Loucy (cell line): ENCODE results near the gene SFR1.

Experiments
- H2AFZ ChIP-seq: fragments of 200-600 bp; sonication (generic); 2 replicates; pipeline ENCODE4 v1.6.0; 2016; ENCODE audit warnings: antibody characterized with exemption, mild to moderate bottlenecking, low read length, moderate library complexity
- H3F3A ChIP-seq: fragments of 200-600 bp; 2 replicates; pipeline ENCODE4 v1.6.0; 2016; ENCODE audit warnings: antibody characterized with exemption, low read depth, mild to moderate bottlenecking
- H3K27me3 ChIP-seq: fragments of 200-600 bp; sonication (generic); 2 replicates; pipeline ENCODE4 v1.6.1; 2014; ENCODE audit warnings: low read length, mild to moderate bottlenecking; ENCODE audit not compliant: insufficient read depth, poor library complexity, severe bottlenecking
- H3K36me3 ChIP-seq: fragments of 200-600 bp; sonication (generic); 2 replicates; pipeline ENCODE4 v1.6.1; 2016; ENCODE audit warnings: low read length; ENCODE audit not compliant: insufficient read depth
- H3K4me1 ChIP-seq: fragments of 200-600 bp; sonication (generic); 2 replicates; pipeline ENCODE4 v1.5.1; 2014; ENCODE audit warnings: low read length, mild to moderate bottlenecking; ENCODE audit not compliant: insufficient read depth, poor library complexity, severe bottlenecking
- H3K4me2 ChIP-seq: fragments of 200-600 bp; sonication (generic); 2 replicates; pipeline ENCODE4 v1.6.0; 2014; ENCODE audit warnings: antibody characterized with exemption, low read length, low read depth, mild to moderate bottlenecking; ENCODE audit not compliant: poor library complexity, severe bottlenecking
- H3K4me3 ChIP-seq: fragments of 200-600 bp; sonication (generic); 2 replicates; pipeline ENCODE4 v1.5.1; 2014; ENCODE audit warnings: low read length, mild to moderate bottlenecking, mixed read lengths; ENCODE audit not compliant: poor library complexity, severe bottlenecking
- H3K79me2 ChIP-seq: fragments of 200-600 bp; sonication (generic); 2 replicates; pipeline ENCODE4 v1.6.1; 2014; ENCODE audit warnings: low read length; ENCODE audit not compliant: insufficient read depth
- H3K9ac ChIP-seq: fragments of 200-600 bp; sonication (generic); 2 replicates; pipeline ENCODE4 v1.6.0; 2014; ENCODE audit warnings: mild to moderate bottlenecking, low read depth, low read length, moderate library complexity; ENCODE audit not compliant: poor library complexity, severe bottlenecking
- H3K9me2 ChIP-seq: fragments of 200-600 bp; sonication (generic); replicated peaks from 2 replicates; pipeline ENCODE4 v1.6.1; 2016; ENCODE audit warnings: low read depth, low read length, mixed read lengths
- H3K9me3 ChIP-seq: fragments of 200-600 bp; sonication (generic); 2 replicates; pipeline ENCODE4 v1.6.1; 2014; ENCODE audit warnings: mild to moderate bottlenecking, antibody characterized with exemption, low read length, low read depth; ENCODE audit not compliant: insufficient read depth
- H4K20me1 ChIP-seq: fragments of 200-600 bp; sonication (generic); 2 replicates; pipeline ENCODE4 v1.6.0; 2014; ENCODE audit warnings: antibody characterized with exemption, low read length, mild to moderate bottlenecking; ENCODE audit not compliant: insufficient read depth, poor library complexity, severe bottlenecking
- EZH2phosphoT487 ChIP-seq: fragments of 200-600 bp; IDR thresholded peaks from 2 replicates; pipeline ENCODE4 v1.6.1; 2018; ENCODE audit warnings: antibody characterized with exemption, mild to moderate bottlenecking, moderate library complexity, borderline replicate concordance
- TF ChIP-seq, protein P1 (sequence below): fragments of 200-600 bp; sonication (generic); conservative IDR thresholded peaks from 2 replicates; pipeline ENCODE4 v1.5.1; 2014; ENCODE audit warnings: mild to moderate bottlenecking, antibody characterized with exemption, low read length

The SFR1 gene

DNA sequence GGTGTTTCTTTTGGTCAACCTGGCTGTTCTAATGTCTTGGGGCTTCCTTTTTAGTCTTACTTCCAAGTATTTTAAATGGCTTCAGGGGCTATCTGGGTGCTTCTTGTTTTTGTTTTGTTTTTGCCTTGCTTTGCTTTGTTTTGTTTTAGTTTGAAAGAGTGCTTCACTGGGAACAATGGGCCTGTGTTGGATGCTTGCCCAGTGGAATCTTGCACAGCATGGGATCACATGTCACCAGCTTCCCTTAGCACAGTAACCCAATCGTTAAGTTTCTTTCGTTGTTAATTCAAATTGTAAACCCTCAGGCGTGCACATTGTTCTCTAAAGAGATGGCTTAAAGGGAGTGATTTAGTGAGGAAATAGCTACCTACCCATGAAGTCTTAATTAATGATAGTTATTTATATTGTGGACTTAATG lies 45.2 kb upstream of the SFR1 start:
- H3K79me2 ChIP-seq = no peaks in the 10 kb centered on the region
- H3K27me3 ChIP-seq = no peaks in the 10 kb centered on the region
- H2AFZ ChIP-seq = no peak overlapping the region
- no peaks in the 10 kb centered on the region for H3F3A ChIP-seq
- no peaks in the 10 kb centered on the region for H3K9me2 ChIP-seq
- no peak overlapping the region for H3K9ac ChIP-seq
- H3K4me3 ChIP-seq = no peak overlapping the region
- H3K4me2 ChIP-seq = no peak overlapping the region
- no peaks in the 10 kb centered on the region for H3K36me3 ChIP-seq
- no peaks in the 10 kb centered on the region for H4K20me1 ChIP-seq
- H3K4me1 ChIP-seq = no peaks in the 10 kb centered on the region
- TF ChIP-seq EZH2phosphoT487 = no peak
- TF ChIP-seq, protein P1, sequence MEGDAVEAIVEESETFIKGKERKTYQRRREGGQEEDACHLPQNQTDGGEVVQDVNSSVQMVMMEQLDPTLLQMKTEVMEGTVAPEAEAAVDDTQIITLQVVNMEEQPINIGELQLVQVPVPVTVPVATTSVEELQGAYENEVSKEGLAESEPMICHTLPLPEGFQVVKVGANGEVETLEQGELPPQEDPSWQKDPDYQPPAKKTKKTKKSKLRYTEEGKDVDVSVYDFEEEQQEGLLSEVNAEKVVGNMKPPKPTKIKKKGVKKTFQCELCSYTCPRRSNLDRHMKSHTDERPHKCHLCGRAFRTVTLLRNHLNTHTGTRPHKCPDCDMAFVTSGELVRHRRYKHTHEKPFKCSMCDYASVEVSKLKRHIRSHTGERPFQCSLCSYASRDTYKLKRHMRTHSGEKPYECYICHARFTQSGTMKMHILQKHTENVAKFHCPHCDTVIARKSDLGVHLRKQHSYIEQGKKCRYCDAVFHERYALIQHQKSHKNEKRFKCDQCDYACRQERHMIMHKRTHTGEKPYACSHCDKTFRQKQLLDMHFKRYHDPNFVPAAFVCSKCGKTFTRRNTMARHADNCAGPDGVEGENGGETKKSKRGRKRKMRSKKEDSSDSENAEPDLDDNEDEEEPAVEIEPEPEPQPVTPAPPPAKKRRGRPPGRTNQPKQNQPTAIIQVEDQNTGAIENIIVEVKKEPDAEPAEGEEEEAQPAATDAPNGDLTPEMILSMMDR = no peak
- H3K9me3 ChIP-seq = no peaks in the 10 kb centered on the region

DNA sequence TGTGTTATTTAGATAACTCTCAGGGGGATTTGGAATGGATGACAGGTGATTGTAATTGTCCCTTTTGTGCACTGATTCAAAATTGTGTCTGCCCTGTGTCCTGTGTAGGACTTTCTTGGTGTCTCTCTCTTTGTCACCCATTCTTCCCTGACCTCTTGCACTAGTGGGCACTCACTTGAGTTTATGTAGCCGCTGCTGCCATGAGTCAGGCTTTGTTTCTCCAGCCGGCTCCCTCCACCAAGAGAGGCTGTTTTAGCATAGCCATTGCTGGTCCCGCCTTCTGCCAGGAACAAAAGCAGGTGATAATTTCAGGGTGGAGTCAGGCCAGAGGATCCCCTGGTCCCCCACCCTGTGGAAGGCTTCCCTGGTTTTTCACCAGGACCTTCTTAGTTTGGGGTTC lies 44.7 kb upstream of the SFR1 start:
- TF ChIP-seq, protein P1 = no peak
- no peak for TF ChIP-seq EZH2phosphoT487
- Histone ChIP-seq H3K9me2 (no peaks in the 10 kb centered on the region), H3K4me1 (no peaks in the 10 kb centered on the region), H3K4me3 (no peak overlapping the region), H3K79me2 (no peaks in the 10 kb centered on the region), H2AFZ (no peak overlapping the region), H3K36me3 (no peaks in the 10 kb centered on the region), H3K4me2 (no peak overlapping the region), H3F3A (no peaks in the 10 kb centered on the region), H3K9me3 (no peaks in the 10 kb centered on the region), H3K9ac (no peak overlapping the region), H4K20me1 (no peaks in the 10 kb centered on the region), H3K27me3 (no peaks in the 10 kb centered on the region)

DNA sequence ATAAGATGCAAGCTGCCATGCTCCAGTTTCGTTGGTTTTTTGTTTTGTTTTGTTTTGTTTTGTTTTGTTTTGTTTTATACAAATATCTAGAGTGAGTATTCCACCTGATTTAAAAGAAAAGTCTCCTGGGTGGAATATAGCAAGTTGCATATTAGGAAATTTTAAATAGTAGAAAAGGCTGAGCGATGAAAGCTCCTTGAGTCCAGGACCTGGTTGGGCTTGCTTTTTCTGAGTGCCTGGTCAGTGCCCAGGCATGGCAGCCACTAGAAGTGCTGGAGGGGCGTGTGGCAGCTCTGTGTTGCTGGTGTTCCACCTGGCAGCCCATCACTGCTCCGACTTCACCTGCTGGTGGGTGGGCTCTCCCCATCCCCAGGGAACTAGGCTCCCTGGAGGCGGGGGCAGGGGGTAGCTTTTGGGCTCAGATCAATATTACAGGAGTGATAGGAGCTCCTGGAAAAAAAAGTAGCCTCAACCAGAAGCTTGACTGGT lies 44.3 kb upstream of the SFR1 start:
- no peaks in the 10 kb centered on the region for H3K36me3 ChIP-seq
- H3F3A ChIP-seq = no peaks in the 10 kb centered on the region
- no peaks in the 10 kb centered on the region for H3K79me2 ChIP-seq
- H3K4me3 ChIP-seq = no peak overlapping the region
- H3K9me3 ChIP-seq = no peaks in the 10 kb centered on the region
- H3K4me2 ChIP-seq = no peak overlapping the region
- no peaks in the 10 kb centered on the region for H4K20me1 ChIP-seq
- no peaks in the 10 kb centered on the region for H3K4me1 ChIP-seq
- no peak overlapping the region for H3K9ac ChIP-seq
- H3K9me2 ChIP-seq = no peaks in the 10 kb centered on the region
- TF ChIP-seq, protein P1 = no peak
- TF ChIP-seq EZH2phosphoT487 = no peak
- H3K27me3 ChIP-seq = no peaks in the 10 kb centered on the region
- no peak overlapping the region for H2AFZ ChIP-seq
